HEK293 (cell line): ENCODE measurements around the gene ZNF93.

Experiments used
- GLIS2 ChIP-seq: fragments of 450-650 bp; formaldehyde crosslinking; IDR thresholded peaks from 2 replicates; pipeline ENCODE4 v1.5.1; 2016; ENCODE audit warnings: missing biosample characterization, missing genetic modification characterization
- MYNN ChIP-seq: fragments of 450-650 bp; formaldehyde crosslinking; IDR thresholded peaks from 2 replicates; pipeline ENCODE4 v1.5.1; 2016; ENCODE audit warnings: missing biosample characterization, missing genetic modification characterization, borderline replicate concordance
- SCRT1 ChIP-seq: fragments of 450-650 bp; formaldehyde crosslinking; IDR thresholded peaks from 2 replicates; pipeline ENCODE4 v1.5.1; 2016; ENCODE audit warnings: missing biosample characterization, missing genetic modification characterization, borderline replicate concordance
- SP7 ChIP-seq: fragments of 450-650 bp; formaldehyde crosslinking; IDR thresholded peaks from 2 replicates; pipeline ENCODE4 v1.5.1; 2016; ENCODE audit warnings: missing biosample characterization, missing genetic modification characterization
- ZBTB1 ChIP-seq: fragments of 450-650 bp; formaldehyde crosslinking; IDR thresholded peaks from 2 replicates; pipeline ENCODE4 v1.5.1; 2016; ENCODE audit warnings: missing biosample characterization, missing genetic modification characterization
- ZBTB26 ChIP-seq: fragments of 450-650 bp; formaldehyde crosslinking; optimal IDR thresholded peaks from 2 replicates; pipeline ENCODE3; 2016; ENCODE audit warnings: missing biosample characterization, mild to moderate bottlenecking, missing genetic modification characterization
- ZNF10 ChIP-seq: fragments of 450-650 bp; formaldehyde crosslinking; IDR thresholded peaks from 2 replicates; pipeline ENCODE4 v1.5.1; 2017; ENCODE audit warnings: missing biosample characterization, missing genetic modification characterization
- ZNF112 ChIP-seq: fragments of 450-650 bp; formaldehyde crosslinking; IDR thresholded peaks from 2 replicates; pipeline ENCODE4 v1.5.0; 2017; ENCODE audit warnings: missing biosample characterization, missing genetic modification characterization
- ZNF184 ChIP-seq: fragments of 450-650 bp; IDR thresholded peaks from 2 replicates; pipeline ENCODE4 v1.5.1; 2018; ENCODE audit warnings: missing biosample characterization, mild to moderate bottlenecking, missing genetic modification characterization
- ZNF2 ChIP-seq: fragments of 450-650 bp; formaldehyde crosslinking; IDR thresholded peaks from 2 replicates; pipeline ENCODE4 v1.5.1; 2016; ENCODE audit warnings: missing biosample characterization, missing genetic modification characterization
- ZNF341 ChIP-seq: fragments of 450-650 bp; formaldehyde crosslinking; IDR thresholded peaks from 2 replicates; pipeline ENCODE4; 2016; ENCODE audit warnings: low read depth, missing biosample characterization, missing genetic modification characterization
- ZNF350 ChIP-seq: fragments of 450-650 bp; formaldehyde crosslinking; IDR thresholded peaks from 2 replicates; pipeline ENCODE4 v1.5.0; 2017; ENCODE audit warnings: missing biosample characterization, mild to moderate bottlenecking, missing genetic modification characterization
- ZNF366 ChIP-seq: fragments of 450-650 bp; formaldehyde crosslinking; conservative IDR thresholded peaks from 2 replicates; pipeline ENCODE4 v1.5.1; 2016; ENCODE audit warnings: missing biosample characterization, missing genetic modification characterization
- ZNF423 ChIP-seq: fragments of 450-650 bp; formaldehyde crosslinking; IDR thresholded peaks from 2 replicates; pipeline ENCODE4 v1.5.1; 2016; ENCODE audit warnings: missing biosample characterization, missing genetic modification characterization
- ZNF426 ChIP-seq: fragments of 450-650 bp; formaldehyde crosslinking; IDR thresholded peaks from 2 replicates; pipeline ENCODE4 v1.5.1; 2017; ENCODE audit warnings: missing biosample characterization, missing genetic modification characterization, mild to moderate bottlenecking, inconsistent platforms, moderate library complexity
- ZNF514 ChIP-seq: fragments of 450-650 bp; formaldehyde crosslinking; IDR thresholded peaks from 2 replicates; pipeline ENCODE4 v1.5.1; 2016; ENCODE audit warnings: missing biosample characterization, missing genetic modification characterization
- ZNF654 ChIP-seq: fragments of 450-650 bp; formaldehyde crosslinking; IDR thresholded peaks from 2 replicates; pipeline ENCODE4 v1.5.1; 2016; ENCODE audit warnings: low read depth, missing biosample characterization, missing genetic modification characterization
- ZNF664 ChIP-seq: fragments of 450-650 bp; formaldehyde crosslinking; IDR thresholded peaks from 2 replicates; pipeline ENCODE4 v1.5.1; 2016; ENCODE audit warnings: missing biosample characterization, missing genetic modification characterization
- ZNF707 ChIP-seq: fragments of 450-650 bp; formaldehyde crosslinking; IDR thresholded peaks from 2 replicates; pipeline ENCODE4 v1.5.1; 2016; ENCODE audit warnings: missing biosample characterization, missing genetic modification characterization
- ZNF76 ChIP-seq: fragments of 450-650 bp; formaldehyde crosslinking; IDR thresholded peaks from 2 replicates; pipeline ENCODE4; 2016; ENCODE audit warnings: low read depth, missing biosample characterization, missing genetic modification characterization, borderline replicate concordance
- ZNF776 ChIP-seq: fragments of 450-650 bp; formaldehyde crosslinking; IDR thresholded peaks from 2 replicates; pipeline ENCODE4 v1.5.0; 2017; ENCODE audit warnings: missing biosample characterization, missing genetic modification characterization, borderline replicate concordance
- TF ChIP-seq, protein P1 (sequence below): sonication (generic); formaldehyde crosslinking; IDR thresholded peaks from 2 replicates; pipeline ENCODE4 v1.8.1; 2022; ENCODE audit warnings: mild to moderate bottlenecking, moderate library complexity, missing genetic modification reagents
- TF ChIP-seq, protein P2 (sequence below): fragments of 450-650 bp; formaldehyde crosslinking; IDR thresholded peaks from 2 replicates; pipeline ENCODE4 v1.5.1; 2016; ENCODE audit warnings: missing biosample characterization, missing genetic modification characterization
- TF ChIP-seq, protein P3 (sequence below): fragments of 450-650 bp; formaldehyde crosslinking; IDR thresholded peaks from 2 replicates; pipeline ENCODE4 v1.5.1; 2016; ENCODE audit warnings: missing biosample characterization, missing genetic modification characterization
- TF ChIP-seq, protein P4 (sequence below): fragments of 450-650 bp; formaldehyde crosslinking; IDR thresholded peaks from 2 replicates; pipeline ENCODE4 v1.5.1; 2016; ENCODE audit warnings: missing biosample characterization, missing genetic modification characterization
- TF ChIP-seq, protein P5 (sequence below): fragments of 450-650 bp; formaldehyde crosslinking; IDR thresholded peaks from 2 replicates; pipeline ENCODE4 v1.5.1; 2016; ENCODE audit warnings: missing biosample characterization, missing genetic modification characterization
- TF ChIP-seq, protein P6 (sequence below): fragments of 450-650 bp; formaldehyde crosslinking; IDR thresholded peaks from 2 replicates; pipeline ENCODE4 v1.5.1; 2016; ENCODE audit warnings: missing biosample characterization, missing genetic modification characterization
- TF ChIP-seq, protein P7 (sequence below): fragments of 450-650 bp; formaldehyde crosslinking; IDR thresholded peaks from 2 replicates; pipeline ENCODE4 v1.5.0; 2017; ENCODE audit warnings: missing biosample characterization, missing genetic modification characterization, borderline replicate concordance

The ZNF93 gene

DNA sequence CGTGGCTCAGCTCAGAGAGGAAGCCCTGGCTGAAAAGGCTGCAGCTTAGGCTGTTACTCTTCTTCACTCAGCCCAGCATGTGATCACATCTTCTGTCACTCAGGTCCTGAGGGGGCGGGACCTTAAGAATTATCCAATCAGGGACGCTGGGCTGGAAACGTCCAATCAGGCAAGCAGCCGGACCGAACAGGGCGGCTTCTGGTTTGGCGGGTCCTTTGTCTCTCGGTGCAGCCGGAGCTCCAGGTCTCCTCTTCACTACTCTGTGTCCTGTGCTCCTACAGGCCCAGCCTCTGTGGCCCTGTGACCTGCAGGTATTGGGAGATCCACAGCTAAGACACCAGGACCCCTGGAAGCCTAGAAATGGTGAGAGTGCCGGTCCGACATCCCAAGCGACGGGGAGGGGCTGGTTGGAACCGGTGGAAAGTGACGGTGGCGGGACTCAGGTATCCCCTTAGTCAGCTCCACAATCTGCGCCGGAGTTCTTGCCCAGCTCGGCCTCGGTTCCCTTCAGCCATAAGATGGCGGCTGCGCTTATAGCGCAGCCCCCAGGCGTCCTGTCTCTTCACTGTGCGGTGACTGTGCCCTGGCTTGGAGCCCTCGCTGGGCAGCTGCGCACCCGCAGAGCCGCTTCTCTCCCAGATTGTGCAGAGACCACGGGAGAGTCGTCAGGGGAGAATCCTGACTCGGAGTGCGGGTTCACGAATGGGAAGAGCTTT, at the start of gene ZNF93 (continued):
- TF ChIP-seq ZNF654 (tag by site-specific recombination) (no peak), SP7 (tag by site-specific recombination) (0 out of 2 replicates have a peak, but pooled peaks have one; percentile 15), ZNF366 (tag by site-specific recombination) (no peak), ZNF776 (tag by site-specific recombination) (no peak), SCRT1 (tag by site-specific recombination) (no peak), ZNF707 (tag by site-specific recombination) (no peak), MYNN (tag by site-specific recombination) (no peak), ZNF350 (no peak), ZNF76 (no peak), ZNF664 (tag by site-specific recombination) (no peak), ZBTB1 (tag by site-specific recombination) (no peak), GLIS2 (tag by site-specific recombination) (no peak), ZNF184 (no peak), ZNF426 (tag by site-specific recombination) (no peak), ZNF514 (no peak), ZBTB26 (tag by site-specific recombination) (peak; percentile 10), ZNF10 (tag by site-specific recombination) (no peak), ZNF341 (tag by site-specific recombination) (peak; percentile 43), ZNF112 (no peak), ZNF2 (tag by site-specific recombination) (0 out of 2 replicates have a peak, but pooled peaks have one; percentile 36), ZNF423 (no peak)
- TF ChIP-seq, protein P1, sequence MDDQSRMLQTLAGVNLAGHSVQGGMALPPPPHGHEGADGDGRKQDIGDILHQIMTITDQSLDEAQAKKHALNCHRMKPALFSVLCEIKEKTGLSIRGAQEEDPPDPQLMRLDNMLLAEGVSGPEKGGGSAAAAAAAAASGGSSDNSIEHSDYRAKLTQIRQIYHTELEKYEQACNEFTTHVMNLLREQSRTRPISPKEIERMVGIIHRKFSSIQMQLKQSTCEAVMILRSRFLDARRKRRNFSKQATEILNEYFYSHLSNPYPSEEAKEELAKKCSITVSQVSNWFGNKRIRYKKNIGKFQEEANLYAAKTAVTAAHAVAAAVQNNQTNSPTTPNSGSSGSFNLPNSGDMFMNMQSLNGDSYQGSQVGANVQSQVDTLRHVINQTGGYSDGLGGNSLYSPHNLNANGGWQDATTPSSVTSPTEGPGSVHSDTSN (CRISPR knock-in tag): no peak
- TF ChIP-seq, protein P2, sequence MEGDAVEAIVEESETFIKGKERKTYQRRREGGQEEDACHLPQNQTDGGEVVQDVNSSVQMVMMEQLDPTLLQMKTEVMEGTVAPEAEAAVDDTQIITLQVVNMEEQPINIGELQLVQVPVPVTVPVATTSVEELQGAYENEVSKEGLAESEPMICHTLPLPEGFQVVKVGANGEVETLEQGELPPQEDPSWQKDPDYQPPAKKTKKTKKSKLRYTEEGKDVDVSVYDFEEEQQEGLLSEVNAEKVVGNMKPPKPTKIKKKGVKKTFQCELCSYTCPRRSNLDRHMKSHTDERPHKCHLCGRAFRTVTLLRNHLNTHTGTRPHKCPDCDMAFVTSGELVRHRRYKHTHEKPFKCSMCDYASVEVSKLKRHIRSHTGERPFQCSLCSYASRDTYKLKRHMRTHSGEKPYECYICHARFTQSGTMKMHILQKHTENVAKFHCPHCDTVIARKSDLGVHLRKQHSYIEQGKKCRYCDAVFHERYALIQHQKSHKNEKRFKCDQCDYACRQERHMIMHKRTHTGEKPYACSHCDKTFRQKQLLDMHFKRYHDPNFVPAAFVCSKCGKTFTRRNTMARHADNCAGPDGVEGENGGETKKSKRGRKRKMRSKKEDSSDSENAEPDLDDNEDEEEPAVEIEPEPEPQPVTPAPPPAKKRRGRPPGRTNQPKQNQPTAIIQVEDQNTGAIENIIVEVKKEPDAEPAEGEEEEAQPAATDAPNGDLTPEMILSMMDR (tag by site-specific recombination): no peak
- TF ChIP-seq, protein P3, sequence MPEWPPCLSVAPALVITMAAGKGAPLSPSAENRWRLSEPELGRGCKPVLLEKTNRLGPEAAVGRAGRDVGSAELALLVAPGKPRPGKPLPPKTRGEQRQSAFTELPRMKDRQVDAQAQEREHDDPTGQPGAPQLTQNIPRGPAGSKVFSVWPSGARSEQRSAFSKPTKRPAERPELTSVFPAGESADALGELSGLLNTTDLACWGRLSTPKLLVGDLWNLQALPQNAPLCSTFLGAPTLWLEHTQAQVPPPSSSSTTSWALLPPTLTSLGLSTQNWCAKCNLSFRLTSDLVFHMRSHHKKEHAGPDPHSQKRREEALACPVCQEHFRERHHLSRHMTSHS (tag by site-specific recombination): no peak
- TF ChIP-seq, protein P4, sequence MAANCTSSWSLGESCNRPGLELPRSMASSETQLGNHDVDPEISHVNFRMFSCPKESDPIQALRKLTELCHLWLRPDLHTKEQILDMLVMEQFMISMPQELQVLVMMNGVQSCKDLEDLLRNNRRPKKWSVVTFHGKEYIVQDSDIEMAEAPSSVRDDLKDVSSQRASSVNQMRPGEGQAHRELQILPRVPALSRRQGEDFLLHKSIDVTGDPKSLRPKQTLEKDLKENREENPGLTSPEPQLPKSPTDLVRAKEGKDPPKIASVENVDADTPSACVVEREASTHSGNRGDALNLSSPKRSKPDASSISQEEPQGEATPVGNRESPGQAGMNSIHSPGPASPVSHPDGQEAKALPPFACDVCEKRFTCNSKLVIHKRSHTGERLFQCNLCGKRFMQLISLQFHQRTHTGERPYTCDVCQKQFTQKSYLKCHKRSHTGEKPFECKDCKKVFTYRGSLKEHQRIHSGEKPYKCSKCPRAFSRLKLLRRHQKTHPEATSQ: no peak
- TF ChIP-seq, protein P5, sequence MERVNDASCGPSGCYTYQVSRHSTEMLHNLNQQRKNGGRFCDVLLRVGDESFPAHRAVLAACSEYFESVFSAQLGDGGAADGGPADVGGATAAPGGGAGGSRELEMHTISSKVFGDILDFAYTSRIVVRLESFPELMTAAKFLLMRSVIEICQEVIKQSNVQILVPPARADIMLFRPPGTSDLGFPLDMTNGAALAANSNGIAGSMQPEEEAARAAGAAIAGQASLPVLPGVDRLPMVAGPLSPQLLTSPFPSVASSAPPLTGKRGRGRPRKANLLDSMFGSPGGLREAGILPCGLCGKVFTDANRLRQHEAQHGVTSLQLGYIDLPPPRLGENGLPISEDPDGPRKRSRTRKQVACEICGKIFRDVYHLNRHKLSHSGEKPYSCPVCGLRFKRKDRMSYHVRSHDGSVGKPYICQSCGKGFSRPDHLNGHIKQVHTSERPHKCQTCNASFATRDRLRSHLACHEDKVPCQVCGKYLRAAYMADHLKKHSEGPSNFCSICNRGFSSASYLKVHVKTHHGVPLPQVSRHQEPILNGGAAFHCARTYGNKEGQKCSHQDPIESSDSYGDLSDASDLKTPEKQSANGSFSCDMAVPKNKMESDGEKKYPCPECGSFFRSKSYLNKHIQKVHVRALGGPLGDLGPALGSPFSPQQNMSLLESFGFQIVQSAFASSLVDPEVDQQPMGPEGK (tag by site-specific recombination): no peak
- TF ChIP-seq, protein P6, sequence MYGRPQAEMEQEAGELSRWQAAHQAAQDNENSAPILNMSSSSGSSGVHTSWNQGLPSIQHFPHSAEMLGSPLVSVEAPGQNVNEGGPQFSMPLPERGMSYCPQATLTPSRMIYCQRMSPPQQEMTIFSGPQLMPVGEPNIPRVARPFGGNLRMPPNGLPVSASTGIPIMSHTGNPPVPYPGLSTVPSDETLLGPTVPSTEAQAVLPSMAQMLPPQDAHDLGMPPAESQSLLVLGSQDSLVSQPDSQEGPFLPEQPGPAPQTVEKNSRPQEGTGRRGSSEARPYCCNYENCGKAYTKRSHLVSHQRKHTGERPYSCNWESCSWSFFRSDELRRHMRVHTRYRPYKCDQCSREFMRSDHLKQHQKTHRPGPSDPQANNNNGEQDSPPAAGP (tag by site-specific recombination): 0 out of 2 replicates have a peak, but pooled peaks have one; percentile 19
- TF ChIP-seq, protein P7, sequence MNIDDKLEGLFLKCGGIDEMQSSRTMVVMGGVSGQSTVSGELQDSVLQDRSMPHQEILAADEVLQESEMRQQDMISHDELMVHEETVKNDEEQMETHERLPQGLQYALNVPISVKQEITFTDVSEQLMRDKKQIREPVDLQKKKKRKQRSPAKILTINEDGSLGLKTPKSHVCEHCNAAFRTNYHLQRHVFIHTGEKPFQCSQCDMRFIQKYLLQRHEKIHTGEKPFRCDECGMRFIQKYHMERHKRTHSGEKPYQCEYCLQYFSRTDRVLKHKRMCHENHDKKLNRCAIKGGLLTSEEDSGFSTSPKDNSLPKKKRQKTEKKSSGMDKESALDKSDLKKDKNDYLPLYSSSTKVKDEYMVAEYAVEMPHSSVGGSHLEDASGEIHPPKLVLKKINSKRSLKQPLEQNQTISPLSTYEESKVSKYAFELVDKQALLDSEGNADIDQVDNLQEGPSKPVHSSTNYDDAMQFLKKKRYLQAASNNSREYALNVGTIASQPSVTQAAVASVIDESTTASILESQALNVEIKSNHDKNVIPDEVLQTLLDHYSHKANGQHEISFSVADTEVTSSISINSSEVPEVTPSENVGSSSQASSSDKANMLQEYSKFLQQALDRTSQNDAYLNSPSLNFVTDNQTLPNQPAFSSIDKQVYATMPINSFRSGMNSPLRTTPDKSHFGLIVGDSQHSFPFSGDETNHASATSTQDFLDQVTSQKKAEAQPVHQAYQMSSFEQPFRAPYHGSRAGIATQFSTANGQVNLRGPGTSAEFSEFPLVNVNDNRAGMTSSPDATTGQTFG: no peak
